ENCODE results near the gene PAF1. TPM values are rescaled to one million over a fixed set of nuclear protein-coding genes. Genes with fewer than 3 reads are reported as not detected.

The PAF1 gene
- total and polyA plus RNA-seq, 4 donors, result 13.7 to 29.4 (median 18.9) TPM

DNA sequence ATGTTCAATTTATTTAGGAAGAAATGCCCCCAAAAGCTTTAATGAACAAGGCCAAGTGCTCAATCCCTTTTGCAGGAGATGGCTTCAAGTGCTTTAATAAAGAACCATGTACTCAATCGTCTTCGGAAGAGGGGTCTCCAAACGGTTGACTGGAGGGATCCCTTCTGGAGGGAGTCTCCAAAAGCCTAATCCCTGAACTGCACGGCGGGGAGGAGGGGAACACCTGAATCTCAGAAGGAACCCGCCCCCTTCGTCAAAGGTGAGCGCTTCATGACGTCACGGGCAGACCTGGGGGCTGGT, 505 bp downstream of the PAF1 start:
- TF ChIP-seq REST (IDR thresholded peaks at IDR 0.05) (no peak), RXRA (IDR thresholded peaks at IDR 0.05) (no peak), EGR1 (IDR thresholded peaks at IDR 0.05; ENCODE audit: low read depth in 2 of 2) (no peak), HNF4A (conservative IDR thresholded peaks at IDR 0.05) (no peak), FOXA1 (IDR thresholded peaks at IDR 0.05) (no peak), JUND (IDR thresholded peaks at IDR 0.05) (no peak), MAX (IDR thresholded peaks at IDR 0.05) (no peak), SP1 (IDR thresholded peaks at IDR 0.05) (no peak), RAD21 (IDR thresholded peaks at IDR 0.05) (no peak), CTCF (IDR thresholded peaks at IDR 0.05; ENCODE audit: low read depth, low read length, missing input control) (no peak), NR2F2 (IDR thresholded peaks at IDR 0.05) (no peak), GABPA (IDR thresholded peaks at IDR 0.05 in 1 of 2, conservative IDR thresholded peaks at IDR 0.05 in 1 of 2) (no peak), FOXA2 (IDR thresholded peaks at IDR 0.05) (no peak), YY1 (IDR thresholded peaks at IDR 0.05) (no peak), TAF1 (conservative IDR thresholded peaks at IDR 0.05) (no peak), HNF4G (IDR thresholded peaks at IDR 0.05) (no peak)
- TF ChIP-seq, protein P1, sequence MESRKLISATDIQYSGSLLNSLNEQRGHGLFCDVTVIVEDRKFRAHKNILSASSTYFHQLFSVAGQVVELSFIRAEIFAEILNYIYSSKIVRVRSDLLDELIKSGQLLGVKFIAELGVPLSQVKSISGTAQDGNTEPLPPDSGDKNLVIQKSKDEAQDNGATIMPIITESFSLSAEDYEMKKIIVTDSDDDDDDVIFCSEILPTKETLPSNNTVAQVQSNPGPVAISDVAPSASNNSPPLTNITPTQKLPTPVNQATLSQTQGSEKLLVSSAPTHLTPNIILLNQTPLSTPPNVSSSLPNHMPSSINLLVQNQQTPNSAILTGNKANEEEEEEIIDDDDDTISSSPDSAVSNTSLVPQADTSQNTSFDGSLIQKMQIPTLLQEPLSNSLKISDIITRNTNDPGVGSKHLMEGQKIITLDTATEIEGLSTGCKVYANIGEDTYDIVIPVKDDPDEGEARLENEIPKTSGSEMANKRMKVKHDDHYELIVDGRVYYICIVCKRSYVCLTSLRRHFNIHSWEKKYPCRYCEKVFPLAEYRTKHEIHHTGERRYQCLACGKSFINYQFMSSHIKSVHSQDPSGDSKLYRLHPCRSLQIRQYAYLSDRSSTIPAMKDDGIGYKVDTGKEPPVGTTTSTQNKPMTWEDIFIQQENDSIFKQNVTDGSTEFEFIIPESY (IDR thresholded peaks at IDR 0.05), result no peak
- TF ChIP-seq, protein P2, sequence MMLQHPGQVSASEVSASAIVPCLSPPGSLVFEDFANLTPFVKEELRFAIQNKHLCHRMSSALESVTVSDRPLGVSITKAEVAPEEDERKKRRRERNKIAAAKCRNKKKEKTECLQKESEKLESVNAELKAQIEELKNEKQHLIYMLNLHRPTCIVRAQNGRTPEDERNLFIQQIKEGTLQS (IDR thresholded peaks at IDR 0.05), result no peak
- Histone ChIP-seq H3K4me1 (ENCODE audit: control insufficient read depth in 4 of 4, insufficient read depth in 4 of 4, low read length in 3 of 4) (peaks cover 3 to 21% (median 15%) of the 10 kb centered on the region in 4 donors), H3K4me3 (ENCODE audit: low read depth in 1 of 3, low read length in 3 of 3) (peak overlapping the region; percentile 71 to 89 (median 81)), H3K36me3 (ENCODE audit: control insufficient read depth in 4 of 4, insufficient read depth in 3 of 4, low read depth in 1 of 4, low read length in 3 of 4) (peaks cover 7 to 45% (median 29%) of the 10 kb centered on the region in 4 donors), H3K9ac (ENCODE audit: low read depth in 1 of 2, low read length in 2 of 2) (peak overlapping the region; percentile 84 to 85), H3K27me3 (ENCODE audit: control insufficient read depth in 4 of 4, insufficient read depth in 4 of 4, low read length in 3 of 4) (no peaks in the 10 kb centered on the region), H3K9me3 (ENCODE audit: control insufficient read depth in 4 of 4, low read length in 3 of 4) (no peaks in the 10 kb centered on the region), H3K27ac (ENCODE audit: low read depth in 1 of 2, low read length in 2 of 2) (peak overlapping the region; percentile 96 to 98)
- DNase-seq (ENCODE audit: low spot score), result no peak
- under 1% methylated on average over 10 of the region's 10 CpGs for WGBS

Measured in liver (tissue), 9 donors.